Activated CD8-positive, alpha-beta memory T cell treated with anti-CD3 and anti-CD28 coated beads, Interleukin-2, amount 10 ng/mL, durations not matched to agents 7 days and 5 days (primary cell): ENCODE data around the gene CDCA7L. TPM values are rescaled to one million over a fixed set of nuclear protein-coding genes. Genes with fewer than 3 reads are reported as not detected.

Source experiments
- ATAC-seq: fragments of 150-1000 bp; cut with Tn5 transposase; one replicate; pipeline ENCODE4 v1.10.0; 2021; ENCODE audit warnings: moderate library complexity
- CTCF ChIA-PET: fragments of 350-600 bp; sonication (Branson Sonifier 250); formaldehyde crosslinking; loops from one replicate; lab custom pipeline; 2021; ENCODE audit warnings: antibody characterized with exemption; lab: Charles Lee
- DNase-seq: peaks from one replicate; pipeline ENCODE4 v3.0.0-alpha.2; 2020
- H3K27ac Mint-ChIP-seq: one replicate; pipeline ENCODE4 v1.8.0; 2021; ENCODE audit warnings: mild to moderate bottlenecking, mixed read lengths
- H3K27me3 Mint-ChIP-seq: one replicate; pipeline ENCODE4 v1.8.0; 2021; ENCODE audit warnings: mixed read lengths
- H3K36me3 Mint-ChIP-seq: one replicate; pipeline ENCODE4 v1.8.0; 2021; ENCODE audit warnings: mild to moderate bottlenecking, mixed read lengths
- H3K4me1 Mint-ChIP-seq: one replicate; pipeline ENCODE4 v1.8.0; 2021; ENCODE audit warnings: mixed read lengths
- H3K4me3 Mint-ChIP-seq: one replicate; pipeline ENCODE4 v1.8.0; 2021; ENCODE audit warnings: mild to moderate bottlenecking, moderate library complexity, mixed read lengths
- H3K9me3 Mint-ChIP-seq: one replicate; pipeline ENCODE4 v1.8.0; 2022; ENCODE audit warnings: low read depth, mixed read lengths
- total RNA-seq, 2 experiments: library from RNA; stranded (reverse); gene quantifications; one replicate each; pipeline ENCODE4 v1.2.3, GENCODE V29; 2021

Gene CDCA7L
- total RNA-seq, 2 experiments from 2014 or later = 59.0 to 103 TPM

- CTCF ChIA-PET = no interaction called here
- peaks cover 12% of the 10 kb centered on the region for H3K27me3 Mint-ChIP-seq
- ATAC-seq (no peak), DNase-seq (no peak)
- H3K4me1 Mint-ChIP-seq = peaks cover 3% of the 10 kb centered on the region
- H3K27ac Mint-ChIP-seq = no peak overlapping the region
- H3K36me3 Mint-ChIP-seq = no peaks in the 10 kb centered on the region
- H3K9me3 Mint-ChIP-seq = no peaks in the 10 kb centered on the region
- H3K4me3 Mint-ChIP-seq = no peak overlapping the region
Observed at GRCh38 chr7:21962677-21963076, 17.0 kb upstream of the CDCA7L start.

- Mint-ChIP-seq H3K27ac (no peak overlapping the region), H3K9me3 (no peaks in the 10 kb centered on the region), H3K4me1 (no peaks in the 10 kb centered on the region), H3K4me3 (no peak overlapping the region), H3K36me3 (no peaks in the 10 kb centered on the region), H3K27me3 (peaks cover 12% of the 10 kb centered on the region)
- DNase-seq = no peak
- ATAC-seq = no peak
- CTCF ChIA-PET = no interaction called here
Observed at GRCh38 chr7:21960922-21961321, 15.2 kb upstream of the CDCA7L start.

GRCh38 chr7:21959387-21959776, 13.7 kb upstream of the CDCA7L start:
- peaks cover 10% of the 10 kb centered on the region for H3K27me3 Mint-ChIP-seq
- no peak overlapping the region for H3K27ac Mint-ChIP-seq
- H3K4me3 Mint-ChIP-seq = no peak overlapping the region
- CTCF ChIA-PET = no interaction called here
- H3K9me3 Mint-ChIP-seq = no peaks in the 10 kb centered on the region
- DNase-seq = no peak
- no peaks in the 10 kb centered on the region for H3K36me3 Mint-ChIP-seq
- no peaks in the 10 kb centered on the region for H3K4me1 Mint-ChIP-seq
- ATAC-seq = no peak

GRCh38 chr7:21953781-21954180, 8.1 kb upstream of the CDCA7L start:
- DNase-seq = no peak
- Mint-ChIP-seq H3K9me3 (no peaks in the 10 kb centered on the region), H3K4me1 (peaks cover 3% of the 10 kb centered on the region), H3K27me3 (peaks cover 25% of the 10 kb centered on the region), H3K4me3 (no peak overlapping the region), H3K36me3 (no peaks in the 10 kb centered on the region), H3K27ac (no peak overlapping the region)
- CTCF ChIA-PET = interaction anchor here (0.9 kb wide), 1 partner anchor 9 kb away, joined by 3 read pairs; no protein-coding TSS in a partner anchor
- ATAC-seq = no peak

- H3K4me3 Mint-ChIP-seq = no peak overlapping the region
- peaks cover 31% of the 10 kb centered on the region for H3K4me1 Mint-ChIP-seq
- H3K27ac Mint-ChIP-seq = no peak overlapping the region
- no peak for DNase-seq
- H3K9me3 Mint-ChIP-seq = no peaks in the 10 kb centered on the region
- no peaks in the 10 kb centered on the region for H3K36me3 Mint-ChIP-seq
- CTCF ChIA-PET = no interaction called here
- peaks cover 46% of the 10 kb centered on the region for H3K27me3 Mint-ChIP-seq
- no peak for ATAC-seq
Observed at GRCh38 chr7:21948887-21949540, 3.3 kb upstream of the CDCA7L start.

- peaks cover 42% of the 10 kb centered on the region for H3K27me3 Mint-ChIP-seq
- ATAC-seq (no peak), DNase-seq (no peak)
- CTCF ChIA-PET = no interaction called here
- peaks cover 37% of the 10 kb centered on the region for H3K4me1 Mint-ChIP-seq
- H3K36me3 Mint-ChIP-seq = peaks cover 2% of the 10 kb centered on the region
- H3K27ac Mint-ChIP-seq = no peak overlapping the region
- H3K4me3 Mint-ChIP-seq = no peak overlapping the region
- H3K9me3 Mint-ChIP-seq = no peaks in the 10 kb centered on the region
Observed at GRCh38 chr7:21948364-21948763, 2.7 kb upstream of the CDCA7L start.

- Mint-ChIP-seq H3K36me3 (peaks cover 6% of the 10 kb centered on the region), H3K4me3 (no peak overlapping the region), H3K4me1 (peaks cover 41% of the 10 kb centered on the region), H3K9me3 (no peaks in the 10 kb centered on the region), H3K27me3 (peaks cover 40% of the 10 kb centered on the region), H3K27ac (no peak overlapping the region)
- CTCF ChIA-PET = no interaction called here
- ATAC-seq = no peak
- no peak for DNase-seq
Observed at GRCh38 chr7:21947946-21948345, 2.2 kb upstream of the CDCA7L start.

GRCh38 chr7:21947056-21947455, 1.4 kb upstream of the CDCA7L start:
- peaks cover 10% of the 10 kb centered on the region for H3K36me3 Mint-ChIP-seq
- no peak overlapping the region for H3K27ac Mint-ChIP-seq
- H3K4me3 Mint-ChIP-seq = no peak overlapping the region
- H3K4me1 Mint-ChIP-seq = peaks cover 50% of the 10 kb centered on the region
- H3K9me3 Mint-ChIP-seq = no peaks in the 10 kb centered on the region
- DNase-seq = no peak
- ATAC-seq = no peak
- CTCF ChIA-PET = no interaction called here
- H3K27me3 Mint-ChIP-seq = peaks cover 40% of the 10 kb centered on the region

- Mint-ChIP-seq H3K36me3 (peaks cover 10% of the 10 kb centered on the region), H3K4me1 (peaks cover 57% of the 10 kb centered on the region), H3K4me3 (peak overlapping the region; percentile 85), H3K27me3 (peaks cover 38% of the 10 kb centered on the region), H3K9me3 (no peaks in the 10 kb centered on the region), H3K27ac (peak overlapping the region; percentile 89)
- DNase-seq = no peak
- CTCF ChIA-PET = no interaction called here
- ATAC-seq = no peak
Observed at GRCh38 chr7:21946222-21946709, 567 bp upstream of the CDCA7L start.

- H3K36me3 Mint-ChIP-seq = peaks cover 12% of the 10 kb centered on the region
- CTCF ChIA-PET = interaction anchor here (0.7 to 1.9 kb wide), 7 partner anchors 9 to 681 kb away, joined by 3 to 5 read pairs (median 3); no protein-coding TSS in a partner anchor
- DNase-seq = peak; percentile 66
- H3K4me1 Mint-ChIP-seq = peaks cover 68% of the 10 kb centered on the region
- no peaks in the 10 kb centered on the region for H3K9me3 Mint-ChIP-seq
- ATAC-seq = peak; percentile 8
- peak overlapping the region; percentile 85 for H3K4me3 Mint-ChIP-seq
- H3K27me3 Mint-ChIP-seq = peaks cover 33% of the 10 kb centered on the region
- peak overlapping the region; percentile 89 for H3K27ac Mint-ChIP-seq
Observed at GRCh38 chr7:21944616-21945453, 864 bp downstream of the CDCA7L start.

GRCh38 chr7:21943436-21943835, 2.3 kb downstream of the CDCA7L start:
- CTCF ChIA-PET = interaction anchor here (1.2 to 1.6 kb wide), 2 partner anchors 18 to 20 kb away, joined by 3 to 4 read pairs; no protein-coding TSS in a partner anchor
- ATAC-seq = no peak
- peaks cover 16% of the 10 kb centered on the region for H3K36me3 Mint-ChIP-seq
- DNase-seq = no peak
- no peaks in the 10 kb centered on the region for H3K9me3 Mint-ChIP-seq
- peaks cover 21% of the 10 kb centered on the region for H3K27me3 Mint-ChIP-seq
- no peak overlapping the region for H3K27ac Mint-ChIP-seq
- peak overlapping the region; percentile 27 for H3K4me3 Mint-ChIP-seq
- H3K4me1 Mint-ChIP-seq = peaks cover 75% of the 10 kb centered on the region

- Mint-ChIP-seq H3K27me3 (peaks cover 16% of the 10 kb centered on the region), H3K4me1 (peaks cover 74% of the 10 kb centered on the region), H3K9me3 (no peaks in the 10 kb centered on the region), H3K27ac (no peak overlapping the region), H3K4me3 (no peak overlapping the region), H3K36me3 (peaks cover 20% of the 10 kb centered on the region)
- CTCF ChIA-PET = interaction anchor here (0.8 to 1.6 kb wide), 3 partner anchors 18 to 671 kb away, joined by 3 to 4 read pairs (median 3); no protein-coding TSS in a partner anchor
- DNase-seq (no peak), ATAC-seq (no peak)
Observed at GRCh38 chr7:21942955-21943354, 2.7 kb downstream of the CDCA7L start.

GRCh38 chr7:21941611-21942141, 4.0 kb downstream of the CDCA7L start:
- no peaks in the 10 kb centered on the region for H3K9me3 Mint-ChIP-seq
- peak overlapping the region; percentile 5 for H3K4me3 Mint-ChIP-seq
- H3K4me1 Mint-ChIP-seq = peaks cover 65% of the 10 kb centered on the region
- ATAC-seq (no peak), DNase-seq (no peak)
- peak overlapping the region; percentile 50 for H3K27ac Mint-ChIP-seq
- peaks cover 29% of the 10 kb centered on the region for H3K36me3 Mint-ChIP-seq
- CTCF ChIA-PET = no interaction called here
- H3K27me3 Mint-ChIP-seq = peaks cover 4% of the 10 kb centered on the region
